Stimulated activated effector memory CD8-positive, alpha-beta T cell treated with anti-CD3 and anti-CD28 coated beads, Interleukin-12 subunit alpha, Interleukin-12 subunit beta, amount 100 ng/mL, for 72 hours (primary cell): ENCODE data around the gene GALNT18.

Experiments
- ATAC-seq: fragments of 150-1000 bp; cut with Tn5 transposase; 2 replicates; pipeline ENCODE4 v1.10.0; 2021
- DNase-seq, 2 donors: peaks; one replicate each; pipeline ENCODE4 v3.0.0; 2021 to 2022; ENCODE audit warnings: low spot score in 2 of 2
- H3K27ac Mint-ChIP-seq: one replicate; pipeline ENCODE4 v1.8.0; 2022; ENCODE audit warnings: mild to moderate bottlenecking, mixed read lengths
- H3K36me3 Mint-ChIP-seq: one replicate; pipeline ENCODE4 v1.8.0; 2022; ENCODE audit warnings: mild to moderate bottlenecking, mixed read lengths
- H3K4me1 Mint-ChIP-seq: one replicate; pipeline ENCODE4 v1.8.0; 2022; ENCODE audit warnings: mixed read lengths
- H3K4me3 Mint-ChIP-seq: one replicate; pipeline ENCODE4 v1.8.0; 2022; ENCODE audit warnings: mild to moderate bottlenecking, mixed read lengths
- H3K9me3 Mint-ChIP-seq: one replicate; pipeline ENCODE4 v1.8.0; 2022; ENCODE audit warnings: mixed read lengths

GALNT18 gene

DNA sequence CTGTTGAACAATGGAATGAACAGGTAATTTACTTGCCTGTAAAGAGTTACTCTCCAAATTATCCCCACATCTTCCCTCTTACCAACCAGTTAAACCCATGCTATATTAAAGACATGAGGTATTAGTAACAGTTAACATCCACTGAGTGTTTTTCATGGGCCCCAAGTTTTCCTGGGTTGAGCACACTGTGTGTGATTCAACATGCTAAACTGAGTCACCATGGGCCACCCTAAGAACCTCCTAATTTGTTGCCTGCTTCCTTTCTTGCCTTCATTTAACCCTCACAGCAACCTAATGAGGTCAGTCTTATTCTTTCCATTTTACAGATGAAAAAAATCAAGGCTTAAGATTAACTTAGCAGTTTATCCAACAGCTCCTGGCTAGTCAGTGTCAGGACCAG lies 51.0 kb downstream of the GALNT18 start:
- no peaks in the 10 kb centered on the region for H3K36me3 Mint-ChIP-seq
- ATAC-seq (peak; percentile 53), DNase-seq (no peak)
- no peak overlapping the region for H3K27ac Mint-ChIP-seq
- H3K9me3 Mint-ChIP-seq: no peaks in the 10 kb centered on the region
- H3K4me3 Mint-ChIP-seq: no peak overlapping the region
- H3K4me1 Mint-ChIP-seq: peaks cover 6% of the 10 kb centered on the region

DNA sequence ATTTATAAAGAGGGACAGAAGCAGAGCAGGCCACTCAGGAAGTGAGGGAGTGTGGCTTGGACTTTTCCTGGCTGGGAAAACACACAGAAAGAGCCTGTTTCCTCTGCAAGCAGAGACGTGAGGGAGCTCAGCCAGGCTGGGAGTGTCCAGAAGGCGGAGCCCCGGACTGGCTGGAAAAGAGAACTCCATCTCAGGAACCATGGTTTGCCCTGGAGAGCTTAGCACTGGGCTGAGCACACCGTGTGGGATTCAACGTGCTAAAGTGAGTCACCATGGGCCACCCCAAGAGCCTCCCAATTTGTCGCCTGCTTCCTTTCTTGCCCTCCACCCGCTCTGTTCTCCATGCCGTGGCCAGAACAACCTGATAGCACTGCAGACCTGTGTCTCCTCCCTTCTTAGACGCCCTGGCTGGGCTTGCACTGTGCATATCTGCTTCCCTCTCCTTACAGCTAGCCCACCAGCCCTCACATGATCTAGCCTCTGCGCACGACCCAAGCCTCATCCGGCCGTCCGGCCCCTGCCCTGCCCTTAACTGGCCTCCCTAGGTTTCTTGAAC lies 51.8 kb downstream of the GALNT18 start:
- Mint-ChIP-seq H3K36me3 (no peaks in the 10 kb centered on the region), H3K9me3 (no peaks in the 10 kb centered on the region), H3K4me3 (no peak overlapping the region), H3K27ac (no peak overlapping the region), H3K4me1 (peaks cover 6% of the 10 kb centered on the region)
- DNase-seq (no peak), ATAC-seq (no peak)

DNA sequence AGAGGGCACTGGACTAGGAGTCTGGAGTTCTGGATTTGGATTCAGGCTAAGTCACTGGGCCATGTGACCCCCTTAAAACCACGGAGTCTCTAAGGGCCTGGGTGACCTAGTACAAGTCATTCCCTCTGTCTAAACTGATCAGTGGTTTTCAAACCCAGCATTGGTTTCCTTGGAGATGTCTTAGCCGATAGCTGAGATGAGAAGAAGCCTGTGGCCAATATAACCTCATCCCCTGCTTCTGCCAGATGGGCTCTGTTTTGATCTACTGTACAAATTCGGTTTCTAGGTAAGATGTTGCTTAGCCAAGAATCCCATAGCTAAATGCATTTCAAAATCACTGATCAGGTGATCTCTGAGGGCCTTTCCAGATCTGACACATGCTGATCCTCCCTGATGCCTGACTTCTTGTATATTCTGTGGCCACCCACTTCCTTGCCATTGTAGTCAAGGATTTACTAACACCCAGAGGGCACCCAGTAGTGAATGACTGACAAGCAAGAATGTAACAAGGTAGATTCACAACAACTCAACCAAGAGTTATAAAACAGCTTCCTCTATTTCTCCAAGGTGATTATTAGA lies 53.1 kb downstream of the GALNT18 start:
- Mint-ChIP-seq H3K9me3 (no peaks in the 10 kb centered on the region), H3K4me3 (no peak overlapping the region), H3K36me3 (no peaks in the 10 kb centered on the region), H3K4me1 (peaks cover 6% of the 10 kb centered on the region), H3K27ac (no peak overlapping the region)
- ATAC-seq (peak; percentile 46), DNase-seq (no peak)

GRCh38 chr11:11567936-11568650 lies 53.7 kb downstream of the GALNT18 start:
- H3K4me3 Mint-ChIP-seq: no peak overlapping the region
- no peak overlapping the region for H3K27ac Mint-ChIP-seq
- peaks cover 6% of the 10 kb centered on the region for H3K4me1 Mint-ChIP-seq
- no peaks in the 10 kb centered on the region for H3K36me3 Mint-ChIP-seq
- H3K9me3 Mint-ChIP-seq: no peaks in the 10 kb centered on the region
- DNase-seq (no peak), ATAC-seq (peak; percentile 42)

GRCh38 chr11:11565636-11566035 lies 56.2 kb downstream of the GALNT18 start:
- Mint-ChIP-seq H3K27ac (no peak overlapping the region), H3K4me3 (no peak overlapping the region), H3K9me3 (no peaks in the 10 kb centered on the region), H3K36me3 (no peaks in the 10 kb centered on the region), H3K4me1 (peaks cover 4% of the 10 kb centered on the region)
- ATAC-seq: no peak
- DNase-seq: no peak

DNA sequence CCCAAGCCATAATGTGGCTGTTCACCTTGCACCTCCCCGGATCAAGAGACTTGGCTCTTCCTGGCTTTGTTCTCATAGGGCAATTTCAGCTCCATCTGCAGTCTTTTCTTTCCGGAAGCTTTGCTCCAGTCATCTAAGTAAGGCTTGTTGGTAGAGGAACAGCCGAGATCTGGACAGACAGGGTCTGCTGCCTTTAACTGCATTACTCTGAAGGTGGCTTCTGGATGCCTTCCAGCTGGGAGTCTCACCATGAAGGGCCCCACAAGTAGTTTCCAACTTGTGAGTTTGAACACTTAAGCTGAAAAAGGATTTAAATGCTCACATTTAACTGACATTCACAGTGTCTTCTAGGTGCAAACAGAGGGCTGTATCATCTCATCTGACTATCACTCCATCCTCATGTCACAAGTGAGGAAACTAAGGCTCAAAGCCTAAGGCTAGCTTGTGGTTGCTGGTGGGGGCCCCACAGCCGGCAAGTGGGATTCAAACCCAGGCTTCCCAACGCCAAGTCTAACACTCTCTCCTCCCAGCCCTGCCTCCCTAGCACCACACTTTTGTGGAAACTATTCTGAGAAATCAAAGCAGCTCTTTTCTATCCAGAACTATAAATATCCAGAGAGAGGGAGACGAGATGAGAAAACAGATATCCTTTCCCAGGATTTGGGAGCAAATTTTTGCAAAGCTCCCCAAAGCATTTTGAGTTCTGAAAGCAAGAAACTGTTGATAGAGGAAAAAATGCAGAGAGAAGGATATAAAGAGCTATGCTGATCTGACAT lies 58.4 kb downstream of the GALNT18 start:
- no peak overlapping the region for H3K4me3 Mint-ChIP-seq
- no peak overlapping the region for H3K27ac Mint-ChIP-seq
- DNase-seq (no peak), ATAC-seq (no peak)
- no peaks in the 10 kb centered on the region for H3K36me3 Mint-ChIP-seq
- H3K9me3 Mint-ChIP-seq: peaks cover 6% of the 10 kb centered on the region
- no peaks in the 10 kb centered on the region for H3K4me1 Mint-ChIP-seq

DNA sequence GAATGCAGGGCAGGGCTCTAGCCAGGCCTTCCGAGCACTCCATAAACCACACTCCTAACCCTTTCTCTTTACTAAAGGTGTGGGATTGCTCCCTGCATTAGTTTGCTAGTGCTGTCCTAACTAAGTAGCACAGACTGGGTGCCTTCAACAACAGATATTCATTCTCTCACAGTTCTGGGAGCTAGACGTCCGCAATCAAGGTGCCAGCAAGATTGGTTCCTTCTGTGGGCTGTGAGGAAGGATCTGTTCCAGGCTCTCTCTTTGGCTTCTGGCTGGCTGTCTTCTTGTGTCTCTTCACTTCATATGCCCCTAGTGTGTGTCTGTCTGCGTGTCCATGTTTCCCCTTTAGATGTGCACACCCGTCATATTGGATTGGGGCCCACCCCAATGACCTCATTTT lies 59.8 kb downstream of the GALNT18 start:
- DNase-seq: no peak

GRCh38 chr11:11558826-11559225 lies 63.0 kb downstream of the GALNT18 start:
- DNase-seq (no peak), ATAC-seq (no peak)
- H3K36me3 Mint-ChIP-seq: no peaks in the 10 kb centered on the region
- H3K27ac Mint-ChIP-seq: no peak overlapping the region
- no peaks in the 10 kb centered on the region for H3K4me1 Mint-ChIP-seq
- H3K9me3 Mint-ChIP-seq: peaks cover 6% of the 10 kb centered on the region
- H3K4me3 Mint-ChIP-seq: no peak overlapping the region

More for the DNA sequence above, 59.8 kb downstream of the GALNT18 start:
- Mint-ChIP-seq H3K36me3 (no peaks in the 10 kb centered on the region), H3K4me1 (no peaks in the 10 kb centered on the region), H3K27ac (no peak overlapping the region), H3K4me3 (no peak overlapping the region), H3K9me3 (peaks cover 6% of the 10 kb centered on the region)
- ATAC-seq: no peak

GRCh38 chr11:11558396-11558795 lies 63.4 kb downstream of the GALNT18 start:
- DNase-seq: no peak
- H3K36me3 Mint-ChIP-seq: no peaks in the 10 kb centered on the region
- no peaks in the 10 kb centered on the region for H3K4me1 Mint-ChIP-seq
- no peak overlapping the region for H3K4me3 Mint-ChIP-seq
- no peak overlapping the region for H3K27ac Mint-ChIP-seq
- peaks cover 6% of the 10 kb centered on the region for H3K9me3 Mint-ChIP-seq
- ATAC-seq: no peak

DNA sequence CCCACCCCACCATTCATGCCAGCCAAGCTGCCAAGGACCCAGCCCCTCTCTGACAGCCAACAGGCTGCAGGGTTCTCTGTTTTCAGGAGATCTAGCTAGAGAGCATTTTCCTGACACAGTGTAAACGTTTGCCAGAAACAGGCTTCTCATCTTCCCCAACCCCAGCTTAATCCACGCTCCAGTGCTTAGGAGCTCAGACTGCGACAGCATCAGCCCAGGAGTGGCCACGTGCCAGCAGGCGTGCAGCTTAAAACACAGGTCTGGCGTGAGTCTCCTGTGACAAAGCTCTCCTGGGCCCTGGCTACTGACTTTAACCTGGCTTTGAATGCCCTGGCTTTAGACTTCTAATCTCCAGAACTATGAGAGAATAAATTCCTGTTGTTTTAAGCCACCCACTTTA lies 66.6 kb downstream of the GALNT18 start:
- DNase-seq (no peak), ATAC-seq (no peak)
- peaks cover 6% of the 10 kb centered on the region for H3K9me3 Mint-ChIP-seq
- no peaks in the 10 kb centered on the region for H3K4me1 Mint-ChIP-seq
- H3K4me3 Mint-ChIP-seq: no peak overlapping the region
- H3K27ac Mint-ChIP-seq: no peak overlapping the region
- no peaks in the 10 kb centered on the region for H3K36me3 Mint-ChIP-seq

DNA sequence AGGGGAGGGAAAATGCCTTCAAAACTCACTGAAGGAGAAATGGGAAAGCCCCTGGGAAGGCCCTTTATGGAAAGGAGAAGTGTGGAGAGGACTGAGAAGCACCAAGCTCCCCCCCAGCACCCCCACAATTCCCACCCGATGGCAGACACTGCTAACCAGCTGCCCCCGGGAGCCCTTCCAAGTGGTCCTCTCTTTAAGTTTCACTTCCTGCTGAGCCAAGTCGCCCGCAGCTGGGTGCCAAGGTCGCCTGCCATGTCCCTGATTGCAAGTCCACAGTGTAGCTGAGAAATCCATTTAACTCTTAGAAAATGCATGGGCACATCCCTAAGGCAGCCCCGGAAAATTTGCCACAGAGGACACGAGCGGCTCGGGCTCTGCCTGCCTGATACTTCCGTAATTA lies 68.2 kb downstream of the GALNT18 start:
- H3K4me1 Mint-ChIP-seq: no peaks in the 10 kb centered on the region
- no peak for ATAC-seq
- no peaks in the 10 kb centered on the region for H3K36me3 Mint-ChIP-seq
- no peaks in the 10 kb centered on the region for H3K9me3 Mint-ChIP-seq
- no peak overlapping the region for H3K27ac Mint-ChIP-seq
- DNase-seq: no peak
- H3K4me3 Mint-ChIP-seq: no peak overlapping the region

- H3K4me3 Mint-ChIP-seq: no peak overlapping the region
- H3K36me3 Mint-ChIP-seq: no peaks in the 10 kb centered on the region
- DNase-seq (no peak), ATAC-seq (no peak)
- H3K27ac Mint-ChIP-seq: no peak overlapping the region
- no peaks in the 10 kb centered on the region for H3K9me3 Mint-ChIP-seq
- no peaks in the 10 kb centered on the region for H3K4me1 Mint-ChIP-seq
These were observed 69.2 kb downstream of the GALNT18 start for GRCh38 chr11:11552529-11553087.

- DNase-seq (no peak), ATAC-seq (no peak)
- Mint-ChIP-seq H3K9me3 (no peaks in the 10 kb centered on the region), H3K4me1 (no peaks in the 10 kb centered on the region), H3K4me3 (no peak overlapping the region), H3K27ac (no peak overlapping the region), H3K36me3 (no peaks in the 10 kb centered on the region)
These were observed 71.3 kb downstream of the GALNT18 start for GRCh38 chr11:11550534-11550933.

GRCh38 chr11:11545285-11546275 lies 76.2 kb downstream of the GALNT18 start:
- no peak for ATAC-seq
- DNase-seq: no peak
- Mint-ChIP-seq H3K4me1 (no peaks in the 10 kb centered on the region), H3K9me3 (no peaks in the 10 kb centered on the region), H3K4me3 (no peak overlapping the region), H3K27ac (no peak overlapping the region), H3K36me3 (no peaks in the 10 kb centered on the region)
